ENCODE results near the gene WDR54.

GRCh38 chr2:74413001-74413698, 8.4 kb upstream of the WDR54 start:
- TF ChIP-seq CTCF (IDR thresholded peaks at IDR 0.05): no peak
- no peak for TF ChIP-seq POLR2A (IDR thresholded peaks at IDR 0.05; ENCODE audit: low read depth)
- TF ChIP-seq POLR2AphosphoS5 (IDR thresholded peaks at IDR 0.05): no peak
- TF ChIP-seq EP300 (IDR thresholded peaks at IDR 0.05): no peak

Data from esophagus muscularis mucosa (tissue), 4 donors.